Epidermal melanocyte (primary cell): ENCODE data around the gene HES2.
A peak's percentile ranks its signal among the peaks of the same experiment; 100 is the strongest.
"Not testable (repeated sequence)": the region's sequence is repeated elsewhere in the genome, so short reads cannot be mapped to it uniquely, and the experiment has no call there.

Source experiments
- DNase-seq: peaks from one replicate; pipeline ENCODE4 v3.0.0; 2011; ENCODE audit warnings: low spot score; ENCODE audit not compliant: insufficient read length

Gene HES2

DNA sequence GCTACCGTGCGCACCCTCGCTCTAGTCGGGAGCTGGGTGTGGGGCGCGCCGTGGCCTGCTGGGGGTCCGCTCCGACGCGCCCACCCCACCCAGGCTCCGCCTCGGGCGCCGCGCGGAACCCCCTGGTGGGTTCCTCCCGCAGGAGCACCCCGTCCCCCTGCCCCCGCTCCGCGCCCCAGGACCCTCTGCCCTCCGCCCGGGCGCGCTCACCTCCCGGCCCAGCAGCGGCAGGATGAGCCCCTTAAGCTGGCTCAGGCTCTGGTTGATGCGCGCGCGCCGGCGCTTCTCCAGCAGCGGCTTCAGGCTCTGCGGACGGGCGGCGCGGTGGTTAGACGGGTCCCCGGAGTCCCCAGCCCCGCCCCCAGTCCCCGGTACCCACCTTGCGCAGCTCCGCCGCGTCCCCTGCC, 319 bp downstream of the HES2 start:
- DNase-seq, result no peak

DNA sequence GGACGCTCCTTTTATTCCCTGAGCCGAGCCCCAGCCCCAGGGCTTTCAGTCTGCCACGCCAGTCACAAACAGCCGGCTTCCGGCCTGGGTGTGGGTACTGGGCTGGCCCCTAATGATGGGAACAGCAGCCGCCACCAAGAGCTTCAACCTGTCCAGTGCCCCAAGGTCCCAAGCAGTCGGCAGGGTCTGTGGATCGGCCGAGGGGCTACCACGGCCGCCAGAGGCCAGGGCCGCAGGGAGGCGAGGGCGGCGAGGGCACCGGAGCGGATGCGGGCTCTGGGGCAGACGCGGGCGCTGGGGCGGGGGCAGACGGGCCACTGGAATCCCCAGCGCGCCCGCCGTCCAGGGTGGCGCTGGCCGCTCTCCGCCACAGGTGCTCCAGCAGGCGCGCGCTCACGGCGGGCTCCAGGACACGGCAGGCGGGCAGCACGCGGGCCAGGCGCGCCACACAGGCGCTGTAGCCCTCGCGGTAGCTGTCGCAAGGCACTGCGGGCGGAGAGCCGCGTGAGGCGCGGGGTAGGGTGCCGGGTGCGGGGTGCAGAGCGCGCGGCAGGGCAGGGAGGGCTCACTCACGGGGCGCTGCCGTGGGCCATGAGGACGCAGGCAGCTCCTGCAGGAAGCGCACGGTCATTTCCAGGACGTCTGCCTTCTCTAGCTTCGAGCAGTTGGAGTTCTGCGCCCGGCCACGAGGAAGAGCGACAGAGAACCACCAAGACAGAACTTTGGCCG, 887 bp downstream of the HES2 start:
- DNase-seq, result no peak

- DNase-seq, result no peak
These were observed 1.6 kb downstream of the HES2 start for GRCh38 chr1:6417961-6418667.

DNA sequence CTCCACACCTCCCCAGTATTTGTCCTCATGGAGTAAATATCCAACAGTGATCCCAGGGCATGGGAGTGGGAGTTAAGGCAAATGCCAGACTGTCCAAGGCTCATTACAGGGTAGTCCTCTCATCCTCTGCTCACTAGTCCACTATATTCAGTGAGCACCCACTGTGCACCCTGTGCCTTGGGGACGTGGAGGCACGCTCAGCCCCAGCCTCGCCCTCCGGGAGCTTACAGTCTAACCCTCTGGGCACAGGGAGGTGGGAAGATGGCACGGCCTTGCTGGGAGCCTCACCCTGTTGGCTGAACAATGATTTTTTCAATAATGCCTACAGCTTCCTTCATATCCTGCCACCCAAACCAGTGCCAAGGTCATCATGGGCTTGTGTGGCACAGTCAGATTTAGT, 2.8 kb downstream of the HES2 start:
- no peak for DNase-seq

DNA sequence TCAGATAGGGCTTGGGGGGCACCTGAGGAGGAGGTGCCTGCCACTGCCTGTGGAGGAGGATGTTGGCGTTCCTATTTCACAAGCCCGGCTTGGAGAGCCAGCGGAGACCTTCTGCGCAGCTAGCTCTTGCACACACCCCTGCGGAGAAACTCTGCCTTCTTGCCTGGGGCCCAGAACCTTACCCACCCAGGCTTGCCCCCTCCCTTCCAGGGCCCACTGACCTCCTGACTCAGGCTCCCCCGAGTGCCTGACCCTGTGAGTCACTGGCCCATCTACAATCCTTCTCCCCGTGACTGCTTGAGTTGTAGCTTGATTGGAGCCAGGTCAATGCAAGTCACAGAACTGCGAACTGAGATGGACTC, 3.4 kb downstream of the HES2 start:
- no peak for DNase-seq

GRCh38 chr1:6414881-6415626, 4.7 kb downstream of the HES2 start:
- DNase-seq, result no peak

DNA sequence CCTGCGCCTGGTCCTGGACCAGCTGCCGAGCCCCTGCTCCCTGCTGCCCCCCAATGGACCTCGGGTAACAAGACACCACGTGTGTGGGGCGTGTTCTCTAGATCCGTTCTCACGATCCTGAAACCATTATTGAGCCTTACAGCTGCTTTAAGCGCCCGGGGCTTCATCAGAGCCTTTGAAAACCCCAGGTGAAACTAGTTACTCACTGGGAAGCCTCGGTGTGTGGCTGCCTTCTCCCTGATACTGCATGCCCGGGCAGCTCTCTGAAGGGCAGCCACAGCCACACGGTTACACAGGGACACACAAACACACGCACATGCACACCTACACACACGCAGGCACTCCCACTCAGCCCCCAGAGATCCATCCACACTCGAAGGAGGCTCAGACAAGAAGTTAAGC, 5.3 kb downstream of the HES2 start:
- DNase-seq, result peak; percentile 46

GRCh38 chr1:6412896-6413295, 6.8 kb downstream of the HES2 start:
- no peak for DNase-seq

DNA sequence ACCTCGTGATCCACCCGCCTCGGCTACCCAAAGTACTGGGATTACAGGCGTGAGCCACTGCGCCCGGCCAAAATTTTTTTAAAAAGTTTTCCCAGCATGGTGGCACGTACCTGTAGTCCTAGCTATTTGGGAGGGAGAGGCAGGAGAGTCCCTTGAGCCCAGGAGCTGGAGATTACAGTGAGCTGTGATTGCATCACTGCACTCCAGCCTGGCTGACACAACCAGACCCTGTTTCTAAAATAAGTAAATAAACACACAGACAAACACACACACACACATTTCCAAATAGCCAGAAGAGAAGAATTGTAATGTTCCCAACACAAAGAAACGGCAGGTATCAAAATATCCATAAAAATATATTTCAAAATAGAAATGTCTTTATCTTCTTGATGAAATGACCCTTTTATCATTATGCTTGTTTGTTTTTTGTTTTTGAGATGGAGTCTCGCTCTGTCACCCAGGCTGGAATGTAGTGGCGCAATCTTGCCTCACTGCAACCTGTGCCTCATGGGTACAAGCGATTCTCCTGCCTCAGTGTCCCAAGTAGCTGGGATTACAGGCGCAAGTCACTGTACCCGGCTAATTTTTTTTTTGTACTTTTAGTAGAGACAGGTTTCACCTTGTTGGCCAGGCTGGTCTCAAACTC, 9.3 kb downstream of the HES2 start:
- no peak for DNase-seq

GRCh38 chr1:6409733-6410132, 10.0 kb downstream of the HES2 start:
- DNase-seq, result no peak

DNA sequence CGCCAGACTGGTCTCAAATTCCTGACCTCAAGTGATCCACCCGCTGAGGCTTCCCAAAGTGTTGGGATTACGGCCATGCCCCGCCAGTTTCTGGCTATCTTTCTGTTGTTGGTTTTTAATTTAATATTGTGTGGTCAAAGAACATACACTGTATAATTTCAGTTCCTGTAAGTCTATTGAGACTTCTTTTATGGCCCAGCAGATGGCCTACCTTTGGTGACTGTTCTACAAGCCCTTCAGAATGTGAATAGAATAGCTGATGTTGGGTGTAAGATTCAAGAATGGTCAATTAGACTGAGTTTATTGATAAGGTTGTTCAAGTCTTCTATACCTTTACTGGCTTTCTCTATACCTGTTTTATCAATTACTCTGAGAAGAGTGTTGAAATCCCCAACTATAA, 10.7 kb downstream of the HES2 start:
- DNase-seq, result no peak

- no peak for DNase-seq
These were observed 11.7 kb downstream of the HES2 start for GRCh38 chr1:6408023-6408422.

GRCh38 chr1:6401673-6402072, 18.0 kb downstream of the HES2 start:
- DNase-seq, result no peak

DNA sequence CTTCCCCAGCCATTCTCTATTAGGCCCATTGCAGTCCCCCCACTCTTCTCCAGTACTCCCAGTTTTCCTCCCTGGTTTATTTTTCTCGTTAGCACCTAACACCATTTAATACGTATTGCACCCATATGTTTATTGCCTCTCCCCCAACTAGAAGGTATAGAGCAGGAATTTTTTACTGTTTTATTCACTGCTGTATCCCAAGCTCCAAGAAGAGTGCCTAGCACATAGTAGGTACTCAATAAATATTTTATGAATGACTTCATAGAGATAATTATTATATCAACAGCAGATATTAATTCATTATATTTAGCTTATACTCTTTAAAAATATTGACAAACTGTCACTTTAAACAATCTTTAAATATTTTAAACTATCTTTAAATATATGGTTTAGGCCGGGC, 20.4 kb downstream of the HES2 start:
- DNase-seq, result no peak

- no peak for DNase-seq
These were observed 21.8 kb downstream of the HES2 start for GRCh38 chr1:6397844-6398441.

GRCh38 chr1:6396998-6397397, 22.7 kb downstream of the HES2 start:
- DNase-seq, result no peak

DNA sequence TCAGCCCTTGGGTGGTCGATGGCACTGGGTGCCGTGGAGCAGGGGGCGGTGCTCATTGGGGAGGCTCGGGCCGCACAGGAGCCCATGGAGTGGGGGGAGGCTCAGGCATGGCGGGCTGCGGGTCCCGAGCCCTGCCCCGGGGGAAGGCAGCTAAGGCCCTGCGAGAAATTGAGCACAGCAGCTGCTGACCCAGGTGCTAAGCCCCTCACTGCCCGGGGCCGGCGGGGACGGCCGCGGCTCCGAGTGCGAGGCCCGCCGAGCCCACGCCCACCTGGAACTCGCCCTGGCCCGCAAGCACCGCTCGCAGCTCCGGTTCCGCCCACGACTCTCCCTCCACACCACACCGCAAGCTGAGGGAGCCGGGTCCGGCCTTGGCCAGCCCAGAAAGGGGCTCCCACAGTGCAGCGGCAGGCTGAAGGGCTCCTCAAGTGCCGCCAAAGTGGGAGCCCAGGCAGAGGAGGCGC, 23.9 kb downstream of the HES2 start:
- DNase-seq, result not testable (repeated sequence)

GRCh38 chr1:6395130-6395529, 24.6 kb downstream of the HES2 start:
- not testable (repeated sequence) for DNase-seq

DNA sequence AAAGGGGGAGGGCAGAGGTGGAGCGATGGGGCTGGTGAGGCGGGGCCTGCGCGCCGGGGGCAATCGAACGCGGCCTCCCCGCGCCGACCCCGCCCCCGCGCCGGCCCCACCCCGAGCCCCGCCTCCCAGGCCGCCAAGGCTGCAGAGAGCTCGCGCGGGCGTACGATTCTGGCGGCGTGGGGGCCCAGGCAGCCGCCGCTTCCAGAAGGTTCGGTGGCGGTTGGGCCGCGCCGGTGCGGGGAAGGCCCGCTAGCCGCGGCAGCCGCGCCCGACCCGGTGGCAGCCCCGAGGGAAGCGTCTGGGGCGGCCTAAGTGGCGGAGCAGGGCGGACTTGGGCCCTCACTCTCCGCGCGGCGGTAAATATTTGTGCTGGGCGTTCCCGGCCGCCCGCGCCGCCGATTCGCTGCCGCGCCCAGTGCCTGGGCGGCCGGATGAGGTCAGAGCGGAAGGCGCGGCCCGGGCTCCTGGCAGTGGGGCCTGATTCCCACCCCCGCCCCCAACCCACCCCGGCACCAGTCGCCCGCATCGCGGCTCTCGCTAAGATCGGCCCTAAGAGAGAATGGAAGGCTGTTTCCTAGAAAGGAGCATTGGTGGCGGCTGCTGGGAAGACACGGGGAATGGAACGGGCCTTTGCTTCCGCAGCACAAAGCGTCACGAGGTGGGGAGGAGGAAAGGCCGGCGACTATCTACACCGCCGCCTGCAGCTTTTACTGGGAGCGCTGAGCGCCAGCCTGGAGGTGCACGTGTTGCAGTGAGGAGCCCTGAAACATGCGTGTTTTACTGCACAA, 26.1 kb downstream of the HES2 start, which contains the start of gene ACOT7:
Gene ACOT7, minus strand, starts transcription at position 368 of the 788 bp plus-strand sequence. CDS start 368 bp downstream, outside the sequence.
- peak; percentile 88 for DNase-seq

GRCh38 chr1:6392809-6393399, 26.8 kb downstream of the HES2 start:
- DNase-seq, result no peak
